ENCODE data around the gene SCO1.

SCO1 gene

DNA sequence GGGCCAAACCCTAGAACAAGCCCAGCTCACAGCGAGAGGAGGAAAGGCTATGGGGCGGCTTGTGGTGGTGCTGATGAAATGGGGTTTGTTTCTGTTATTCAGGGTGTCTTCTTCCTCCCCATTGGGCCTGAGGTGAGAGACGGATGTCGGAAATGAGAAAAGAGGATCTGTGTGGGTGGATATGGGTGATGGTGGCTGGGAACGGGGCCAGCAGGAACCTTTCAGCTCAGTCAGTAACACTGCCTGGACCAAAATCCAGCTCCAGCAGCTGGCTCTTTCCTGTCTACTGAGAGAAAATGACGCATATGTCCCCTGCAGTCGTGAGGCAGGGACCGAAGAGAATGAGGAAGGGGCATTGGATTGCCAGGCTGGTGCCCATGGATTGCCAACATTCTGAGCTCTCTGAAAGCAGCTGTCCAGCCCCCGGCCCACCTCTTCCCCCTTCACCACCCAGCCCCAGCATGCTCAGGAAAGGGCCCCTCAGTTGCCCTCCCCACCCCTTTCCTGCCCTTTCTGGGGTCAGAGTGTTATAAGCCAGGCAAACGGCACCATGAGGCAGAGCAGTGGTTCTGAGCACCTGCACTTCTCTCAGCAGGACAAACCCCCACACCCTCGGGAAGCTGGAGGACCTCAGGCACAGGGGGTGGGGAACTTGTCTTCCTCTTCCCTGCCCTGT is 44.2 kb downstream of the SCO1 start:
- DNase-seq (ENCODE audit: low read depth): no peak

DNA sequence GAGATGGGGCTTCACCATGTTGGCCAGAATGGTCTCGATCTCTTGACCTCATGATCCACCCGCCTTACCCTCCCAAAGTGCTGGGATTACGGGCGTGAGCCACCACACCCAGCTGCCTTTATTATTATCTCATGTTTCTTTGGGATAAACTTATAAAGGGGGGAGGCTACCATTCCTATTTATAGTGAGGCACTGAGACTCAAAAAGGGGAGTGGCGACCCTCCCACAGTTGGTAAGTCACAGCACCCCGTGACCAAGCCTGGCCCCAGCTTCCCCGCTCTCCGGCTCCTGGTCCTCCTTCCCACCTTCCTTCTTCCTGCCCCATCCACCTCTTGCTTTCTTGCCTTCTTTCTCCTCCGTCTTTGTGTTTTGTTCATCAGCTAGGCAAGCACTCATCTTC is 45.4 kb downstream of the SCO1 start:
- DNase-seq (ENCODE audit: low read depth): no peak

DNA sequence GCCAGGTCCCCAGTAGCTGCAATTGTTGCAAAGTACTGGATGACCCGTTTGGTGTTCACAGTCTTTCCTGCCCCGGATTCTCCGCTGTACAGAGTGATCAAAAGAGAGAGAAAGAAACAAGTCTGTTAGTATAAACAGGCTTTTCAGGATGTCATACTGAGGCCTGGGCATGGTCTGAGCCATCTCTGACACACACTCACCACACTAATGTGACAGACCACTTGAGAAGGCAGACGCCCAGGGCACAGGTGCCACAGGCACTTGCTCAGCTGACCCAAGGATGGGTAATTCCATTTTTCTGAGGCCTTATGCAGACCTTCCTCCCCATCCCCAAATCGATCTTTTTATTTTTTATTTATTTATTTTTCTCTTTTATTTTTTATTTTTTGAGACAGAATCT is 47.7 kb downstream of the SCO1 start:
- DNase-seq (ENCODE audit: low read depth): no peak

DNA sequence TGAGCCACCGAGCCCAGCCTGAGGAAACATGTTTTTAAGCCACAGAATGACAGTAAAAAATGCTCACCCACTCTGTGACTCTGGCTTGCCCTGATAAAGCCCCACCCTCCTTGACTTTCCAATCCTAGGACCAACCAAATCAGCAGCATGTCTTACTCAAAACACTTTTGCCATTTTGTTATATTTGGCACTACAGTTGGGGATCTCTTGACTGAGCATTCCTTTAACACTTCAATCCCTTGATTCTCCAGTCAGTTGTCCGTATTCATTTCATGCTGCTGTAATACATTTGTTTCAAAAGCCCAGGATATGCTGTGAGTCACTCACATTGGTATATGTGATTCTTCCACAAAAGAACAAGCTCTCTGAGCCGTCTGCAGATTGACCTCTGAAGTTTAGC is 48.4 kb downstream of the SCO1 start:
- DNase-seq (ENCODE audit: low read depth): peak; percentile 28

DNA sequence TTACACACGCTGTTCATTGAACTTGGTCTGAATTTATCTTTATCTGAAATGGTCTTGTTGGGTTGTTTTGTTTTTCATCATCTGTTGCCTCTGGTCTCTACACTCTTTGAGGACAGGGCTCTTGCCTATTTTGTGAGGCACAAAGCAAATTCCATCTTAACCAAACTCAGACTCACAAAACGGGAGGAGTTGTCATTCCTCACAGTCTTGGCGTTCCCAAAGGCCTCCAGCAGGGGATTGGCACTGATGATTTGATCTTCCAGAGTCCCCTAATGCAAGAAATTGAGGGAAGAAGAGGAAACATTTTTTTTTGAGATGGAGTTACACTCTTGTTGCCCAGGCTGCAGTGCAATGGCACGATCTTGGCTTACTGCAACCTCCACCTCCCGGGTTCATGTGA is 49.0 kb downstream of the SCO1 start:
- no peak for DNase-seq (ENCODE audit: low read depth)

DNA sequence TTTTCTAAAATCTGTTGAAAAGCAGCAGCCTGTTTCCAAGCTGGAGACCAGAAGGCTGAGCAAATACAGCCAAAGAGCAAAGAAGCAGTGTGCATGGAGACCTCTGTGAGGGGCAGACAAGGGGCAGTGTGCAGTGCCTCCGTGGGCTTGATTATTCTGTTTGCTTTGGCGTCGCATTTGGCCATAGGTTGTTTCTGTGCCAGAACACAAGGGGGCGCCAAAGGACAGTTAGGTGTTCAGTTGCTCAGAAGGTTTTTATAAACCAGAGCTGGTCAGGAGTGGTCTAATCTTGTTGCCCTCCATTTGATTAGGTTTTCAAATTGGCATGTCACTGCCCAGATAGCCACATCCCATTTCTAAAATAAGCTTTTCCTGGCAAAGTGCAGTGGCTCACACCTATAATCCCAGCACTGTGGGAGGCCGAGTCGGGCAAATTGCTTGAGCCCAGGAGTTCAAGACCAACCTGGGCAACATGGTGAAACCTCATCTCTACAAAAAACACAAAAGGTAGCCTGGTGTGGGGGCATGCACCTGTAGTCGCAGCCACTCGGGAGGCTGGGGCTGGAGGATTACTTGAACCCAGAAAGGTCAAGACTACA is 50.8 kb downstream of the SCO1 start:
- peak; percentile 70 for DNase-seq (ENCODE audit: low read depth)

DNA sequence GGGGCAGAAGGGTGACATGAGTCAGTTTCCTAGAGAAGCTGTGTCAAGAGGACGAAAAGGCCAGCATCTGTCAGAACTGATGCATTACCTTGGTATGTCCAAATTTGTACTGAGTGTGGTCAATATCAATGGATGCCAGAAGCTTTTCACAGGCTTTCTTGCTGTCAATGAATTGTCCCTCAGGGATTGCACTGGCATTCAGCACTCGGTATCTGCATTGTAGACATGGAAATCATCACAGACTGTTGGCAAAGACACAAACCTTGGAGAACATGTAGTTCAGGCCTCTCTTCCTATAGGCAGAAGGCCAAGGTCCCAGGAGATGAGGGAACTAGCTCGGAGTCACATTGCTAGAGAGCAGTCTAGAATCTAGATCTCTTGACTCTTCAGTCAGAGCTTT is 56.9 kb downstream of the SCO1 start:
- DNase-seq (ENCODE audit: low read depth): no peak

DNA sequence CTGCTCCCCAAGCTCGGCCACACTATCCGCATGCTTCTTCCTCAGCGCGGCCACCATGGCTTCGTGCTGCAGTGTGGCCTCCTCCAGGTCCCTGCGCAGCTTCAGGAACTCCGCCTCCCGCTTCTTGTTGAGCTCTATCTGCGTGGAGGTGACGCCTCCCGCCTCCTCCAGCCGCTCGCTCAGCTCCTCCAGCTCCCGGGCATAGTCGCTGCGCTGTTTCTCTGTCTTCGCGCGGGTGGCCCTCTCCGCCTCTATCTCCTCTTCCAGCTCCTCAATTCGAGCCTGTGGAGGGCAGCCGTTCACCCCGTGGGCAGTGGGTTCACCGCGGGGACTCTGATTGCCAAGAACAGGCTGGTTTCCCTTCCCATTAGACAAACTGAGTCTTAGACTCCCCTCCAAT is 59.2 kb downstream of the SCO1 start:
- DNase-seq (ENCODE audit: low read depth): no peak

DNA sequence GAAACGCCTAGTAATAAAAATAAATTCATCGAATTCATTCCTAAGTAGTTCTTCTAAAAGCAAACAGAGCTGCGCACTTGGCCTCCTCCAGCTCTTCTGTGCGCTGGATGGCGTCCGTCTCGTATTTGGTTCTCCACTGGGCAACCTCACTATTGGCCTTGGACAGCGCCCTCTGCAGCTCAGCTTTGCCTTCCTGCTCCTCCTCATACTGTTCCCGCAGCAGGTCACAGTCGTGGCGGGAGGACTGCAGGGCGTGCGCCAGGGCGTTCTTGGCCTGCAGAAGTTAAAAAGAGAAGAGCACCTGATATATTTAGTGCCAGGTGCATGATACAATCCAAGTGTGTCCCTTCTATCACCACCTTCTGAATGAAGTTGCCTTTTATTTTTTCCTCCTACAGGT is 62.0 kb downstream of the SCO1 start:
- DNase-seq (ENCODE audit: low read depth): no peak

DNA sequence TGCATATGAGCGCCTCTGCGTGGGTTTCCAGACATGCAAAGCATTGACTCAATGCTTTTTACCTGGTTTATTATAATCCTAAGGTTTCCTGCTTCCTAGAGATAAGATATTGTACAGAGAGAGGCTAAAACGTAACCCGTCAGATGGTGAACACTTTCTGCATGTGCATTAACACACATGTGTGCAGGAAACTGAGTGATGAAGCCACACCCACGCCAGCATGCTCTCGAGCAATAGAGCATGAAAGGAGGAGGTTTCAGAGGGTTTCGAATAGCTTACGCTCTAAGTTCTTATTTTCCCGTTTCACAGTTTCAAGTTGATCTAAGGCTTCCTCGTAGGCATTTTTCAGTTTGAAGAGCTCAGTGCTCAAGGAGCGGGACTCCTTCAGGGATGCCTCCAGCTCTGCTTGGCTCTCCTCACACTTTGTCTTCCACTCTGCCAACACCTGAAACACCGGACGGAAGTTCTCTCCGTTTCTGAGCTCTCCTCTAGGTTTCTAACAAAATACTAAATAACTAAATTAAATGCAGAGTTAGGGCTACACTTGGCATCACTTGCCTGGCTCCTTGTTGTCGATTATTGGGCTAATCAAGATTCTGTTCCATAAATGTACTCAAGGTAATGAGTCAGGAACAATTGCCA is 63.5 kb downstream of the SCO1 start:
- no peak for DNase-seq (ENCODE audit: low read depth)

DNA sequence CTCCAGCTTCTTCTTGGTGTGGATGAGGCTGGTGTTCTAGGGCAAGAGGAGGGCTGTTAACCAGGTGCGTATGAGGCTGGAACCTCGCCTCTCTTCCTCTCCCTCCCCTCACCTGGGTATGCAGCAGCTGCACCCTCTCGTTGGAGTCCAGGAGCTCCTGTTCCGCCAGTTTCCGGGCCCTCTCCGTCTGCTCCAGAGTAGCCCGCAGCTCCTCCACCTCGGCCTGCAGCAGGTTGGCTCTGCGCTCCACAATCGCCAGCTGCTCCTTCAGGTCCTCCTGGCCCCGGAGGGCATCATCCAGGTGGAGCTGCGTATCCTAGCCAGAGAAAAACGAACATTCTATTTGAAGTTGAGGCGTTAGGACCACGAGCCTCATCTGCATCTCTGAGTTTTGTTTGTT is 65.6 kb downstream of the SCO1 start:
- DNase-seq (ENCODE audit: low read depth): no peak

DNA sequence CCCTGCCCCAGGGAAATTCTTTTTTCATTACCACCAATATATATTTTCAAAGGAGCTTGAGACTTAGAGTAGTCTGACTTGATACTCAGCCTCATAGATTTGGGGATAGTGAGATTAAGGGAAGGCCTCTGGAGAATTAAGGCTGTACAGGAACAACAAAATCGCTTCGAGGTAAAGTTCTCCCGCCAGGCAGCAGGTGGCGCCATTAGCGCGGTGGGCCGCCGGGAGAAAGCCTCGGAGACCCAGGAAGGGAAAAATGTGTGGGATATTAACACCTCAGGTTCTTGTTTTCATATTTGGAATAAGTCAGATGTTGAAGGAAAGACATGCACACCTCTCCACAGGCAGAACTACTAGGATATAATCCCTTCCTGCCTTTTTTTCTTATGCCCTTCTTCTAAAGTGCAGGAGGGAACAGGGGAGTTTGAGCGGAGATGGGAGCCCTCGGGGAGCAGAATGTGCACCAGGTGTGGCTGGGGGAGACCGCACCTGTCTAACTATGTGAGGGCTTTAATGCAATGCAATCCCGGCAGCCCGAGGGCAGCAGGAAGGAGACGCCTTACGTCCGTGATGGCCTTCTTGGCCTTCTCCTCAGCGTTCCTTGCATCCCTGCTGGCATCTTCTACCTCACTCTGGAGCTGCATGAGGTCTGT is 66.2 kb downstream of the SCO1 start:
- DNase-seq (ENCODE audit: low read depth): peak; percentile 42

DNA sequence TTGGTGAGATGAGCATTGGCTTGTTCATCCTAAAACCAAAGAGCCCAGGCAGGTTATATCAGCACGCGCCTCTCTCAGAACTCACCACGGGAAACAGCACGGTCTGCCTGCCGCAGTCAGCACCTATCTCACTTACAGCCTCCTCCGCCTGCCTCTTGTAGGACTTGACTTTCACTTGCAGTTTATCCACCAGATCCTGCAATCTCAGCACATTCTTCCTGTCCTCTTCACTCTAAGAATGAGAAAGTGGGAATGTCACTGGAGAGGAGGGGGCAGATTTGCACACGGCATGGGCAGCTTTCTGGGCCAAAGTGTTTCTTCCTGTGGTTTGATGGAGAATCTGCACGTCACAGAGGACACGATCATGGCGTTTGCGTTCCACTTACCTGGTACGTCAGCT is 67.6 kb downstream of the SCO1 start:
- DNase-seq (ENCODE audit: low read depth): no peak

DNA sequence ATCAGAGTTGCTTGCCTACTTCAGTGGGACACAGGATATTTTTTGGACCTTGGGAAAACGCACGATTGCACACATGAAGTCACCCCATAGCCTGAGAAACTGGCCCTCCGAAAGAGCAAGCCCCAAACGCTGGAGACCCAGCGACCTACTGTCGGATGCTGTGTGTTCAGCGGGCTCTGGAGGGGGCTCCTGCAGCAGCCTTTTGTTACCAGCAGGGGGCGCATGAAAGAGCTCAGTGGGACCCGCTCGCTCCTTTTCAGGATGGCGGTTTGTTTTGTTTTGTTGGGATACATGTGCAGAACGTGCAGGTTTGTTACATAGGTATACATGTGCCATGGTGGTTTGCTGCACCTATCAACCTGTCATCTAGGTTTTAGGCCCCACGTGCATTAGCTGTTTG is 68.6 kb downstream of the SCO1 start:
- peak; percentile 18 for DNase-seq (ENCODE audit: low read depth)

DNA sequence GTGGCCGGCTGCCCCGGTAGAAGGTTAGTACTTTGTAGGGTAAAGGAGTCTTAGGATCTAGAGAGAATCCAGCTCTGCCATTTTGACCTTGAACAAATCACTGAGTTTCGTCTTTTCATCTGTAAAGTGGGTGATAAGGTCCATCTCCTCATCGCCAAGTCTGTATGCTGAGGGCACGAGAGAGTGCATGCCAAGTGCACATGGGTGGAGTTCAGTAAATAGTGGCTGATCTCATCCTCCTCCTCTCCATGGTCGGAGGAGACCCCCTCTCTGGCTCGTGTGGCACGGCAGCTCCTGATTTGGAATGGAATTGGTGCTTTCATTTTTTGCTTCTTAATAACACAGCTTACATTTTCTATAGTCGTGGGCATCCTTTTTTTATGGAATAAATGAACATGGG is 70.9 kb downstream of the SCO1 start:
- DNase-seq (ENCODE audit: low read depth): no peak

DNA sequence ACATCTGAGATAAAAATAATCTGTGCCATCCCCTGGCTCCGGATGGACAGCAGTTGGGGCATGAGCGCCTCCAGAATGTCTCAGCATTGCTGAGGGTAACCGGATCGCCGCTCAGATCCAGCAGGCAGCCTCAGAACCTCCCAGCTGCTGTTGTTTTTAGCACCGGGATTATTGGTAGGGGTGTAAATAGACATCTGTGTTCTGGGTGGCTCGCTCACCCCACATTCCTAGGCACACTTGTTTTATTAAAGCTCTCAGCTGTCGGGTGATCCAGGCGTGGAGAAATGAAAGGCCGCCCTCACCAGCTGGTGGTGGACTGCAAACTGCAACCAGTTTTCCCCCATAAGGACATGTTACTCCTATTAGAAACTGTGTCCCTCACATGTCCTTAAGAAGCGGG is 72.4 kb downstream of the SCO1 start:
- DNase-seq (ENCODE audit: low read depth): no peak

DNA sequence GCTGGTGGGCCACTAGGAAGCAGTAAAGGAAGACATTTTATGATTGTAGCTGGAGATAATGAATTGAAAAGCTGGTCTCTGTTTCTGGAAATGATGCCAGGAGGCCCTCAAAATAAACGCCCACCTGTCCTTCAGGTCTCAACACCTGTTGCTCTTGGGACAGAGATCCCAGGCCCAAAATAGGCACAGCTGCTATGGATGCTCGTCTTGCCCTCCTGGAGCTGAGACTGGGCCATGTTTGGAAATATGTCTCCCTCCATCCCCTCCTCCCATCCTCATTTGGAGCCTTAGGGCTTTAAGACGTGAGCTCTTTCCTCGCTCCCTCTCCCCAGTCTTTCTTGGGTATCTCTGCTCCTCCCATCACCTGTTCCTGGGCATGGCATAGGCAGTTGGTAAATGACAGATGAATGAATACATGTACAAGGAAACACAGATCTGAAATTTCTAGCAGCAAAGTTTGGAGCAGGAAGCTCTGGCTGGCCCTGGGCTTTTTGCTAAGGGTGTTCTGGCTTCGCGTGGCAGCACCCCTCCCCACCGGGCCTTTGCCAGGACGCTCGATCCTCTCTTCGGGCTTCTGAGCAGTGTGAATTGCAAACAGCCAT is 73.5 kb downstream of the SCO1 start:
- DNase-seq (ENCODE audit: low read depth): no peak

DNA sequence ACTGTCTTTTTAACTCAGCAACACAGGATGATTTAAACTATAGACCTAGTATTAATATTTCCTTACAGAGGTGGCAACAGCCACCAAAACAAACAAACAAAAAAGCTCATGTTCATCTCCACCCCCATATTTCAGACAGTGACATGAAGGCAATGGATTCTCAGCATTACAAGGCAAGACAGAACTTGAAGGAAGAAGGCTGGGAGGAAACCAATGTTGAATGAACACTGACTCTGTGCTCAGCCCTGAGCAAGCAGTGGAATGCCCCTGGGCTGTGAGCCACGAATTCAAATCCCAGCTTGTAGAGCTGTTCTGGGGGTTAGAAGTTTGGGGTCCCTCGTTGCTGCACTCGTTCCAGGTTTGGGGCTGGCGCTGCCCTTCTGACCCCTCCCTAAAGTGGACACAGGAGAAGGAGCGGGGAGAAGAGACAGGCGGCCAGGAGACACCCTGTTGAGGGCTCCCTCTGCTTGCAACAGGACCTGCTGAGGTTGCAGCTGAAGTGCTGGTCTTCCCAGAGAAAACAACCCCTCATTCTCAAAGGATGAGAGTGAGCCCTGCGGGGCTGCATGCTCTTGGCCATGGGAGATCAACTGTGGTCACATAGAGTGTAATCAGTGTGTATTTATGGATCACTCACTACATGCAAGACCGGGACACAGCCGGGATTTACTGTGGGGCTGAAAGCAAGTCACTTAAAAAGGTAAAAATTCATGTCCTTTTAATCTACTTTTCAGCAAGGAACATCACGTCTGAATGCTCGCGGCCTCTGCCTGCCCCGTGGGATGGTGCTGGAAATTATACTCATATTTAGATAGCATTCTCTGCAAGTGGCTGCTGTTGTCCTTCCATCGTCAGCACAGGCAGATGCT is 74.5 kb downstream of the SCO1 start:
- DNase-seq (ENCODE audit: low read depth): peak; percentile 36

Data from ELR (cell line).